DMS79 (cell line): ENCODE results near the gene COPS2.
"Not testable (repeated sequence)": the region's sequence is repeated elsewhere in the genome, so short reads cannot be mapped to it uniquely, and the experiment has no call there.

Experiments
- DNase-seq: peaks from one replicate; lab custom pipeline; 2025; lab: John Stamatoyannopoulos, UW

COPS2 gene

DNA sequence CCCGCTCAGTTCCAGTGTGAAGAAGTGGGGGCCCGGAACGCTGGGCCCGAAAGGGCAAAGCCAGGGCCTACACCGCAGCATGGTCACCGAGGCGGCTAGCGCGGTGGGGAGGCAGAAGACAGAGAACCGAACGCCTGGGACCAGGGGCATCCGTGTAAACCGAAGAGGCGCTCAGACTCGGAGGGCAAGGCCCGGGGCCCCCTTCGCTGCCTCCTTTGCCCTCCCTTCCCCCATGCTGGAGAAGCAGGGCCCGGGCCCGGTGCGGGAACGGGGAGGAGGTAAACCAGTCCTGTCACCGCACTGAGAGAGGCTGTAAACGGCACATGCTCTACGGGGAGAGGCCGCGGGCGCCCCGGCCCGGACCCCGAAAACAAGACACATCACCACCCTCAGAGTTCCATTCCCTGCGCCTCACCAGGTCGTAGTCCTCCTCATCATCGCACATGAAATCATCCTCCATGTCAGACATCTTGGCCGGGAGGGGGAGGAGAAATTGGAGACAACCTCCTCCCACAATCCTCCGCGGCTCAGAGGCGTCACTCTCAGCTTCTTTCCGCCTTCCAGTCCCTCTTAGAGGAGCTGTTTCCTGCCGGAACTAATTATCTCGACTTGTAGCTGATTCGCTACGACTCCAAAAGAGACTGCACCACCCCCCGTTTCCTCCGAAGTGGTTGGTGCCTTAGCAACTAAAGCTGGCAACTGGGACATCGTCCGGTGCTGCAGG, at the start of gene COPS2:
COPS2 (minus strand) TSS at position 490 of the 724 bp plus-strand sequence; CDS start at position 469, 21 bp downstream.
- peak; percentile 84 for DNase-seq

- DNase-seq, result no peak
These were observed 44.9 kb upstream of the COPS2 start for GRCh38 chr15:49200347-49200746.

- DNase-seq, result no peak
These were observed 44.3 kb upstream of the COPS2 start for GRCh38 chr15:49199666-49200065.

DNA sequence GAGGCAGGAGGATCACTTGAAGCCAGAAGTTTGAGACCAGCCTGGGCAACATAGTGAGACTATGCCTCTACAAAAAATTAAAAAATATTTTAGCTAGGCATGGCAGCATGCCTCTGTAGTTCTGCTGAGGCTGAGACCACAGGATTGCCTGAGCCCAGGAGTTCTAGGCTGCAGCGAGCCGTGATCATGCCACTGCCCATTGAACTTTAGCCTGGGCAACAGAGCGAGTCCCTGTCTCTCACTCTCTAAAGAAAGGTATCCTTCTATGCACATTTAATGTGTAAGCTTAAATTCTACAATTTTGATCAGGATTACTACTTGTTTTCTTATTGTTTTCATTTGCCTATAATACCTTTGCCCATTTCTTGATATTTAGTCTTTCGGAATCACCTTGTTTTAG, 41.5 kb upstream of the COPS2 start:
- no peak for DNase-seq

- no peak for DNase-seq
These were observed 36.5 kb upstream of the COPS2 start for GRCh38 chr15:49191892-49192291.

DNA sequence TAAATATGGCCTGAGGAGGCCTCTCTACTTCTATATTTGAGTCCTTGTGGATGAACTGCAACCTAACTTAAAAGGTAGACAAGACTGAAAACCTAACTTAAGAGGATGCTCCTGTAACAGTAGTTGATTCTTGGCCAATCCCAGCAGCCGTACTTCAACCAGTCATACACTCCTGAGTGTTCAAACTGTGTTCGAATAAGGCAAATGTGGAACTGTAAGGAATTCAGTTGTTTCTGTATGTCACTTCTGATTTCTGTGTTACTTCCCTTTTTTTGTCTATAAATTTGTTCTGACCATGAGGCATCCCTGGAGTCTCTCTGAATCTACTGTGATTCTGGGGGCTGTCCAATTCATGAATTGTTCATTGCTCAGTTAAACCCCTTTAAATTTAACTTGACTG, 35.2 kb upstream of the COPS2 start:
- no peak for DNase-seq

- no peak for DNase-seq
These were observed 34.2 kb upstream of the COPS2 start for GRCh38 chr15:49189631-49190030.

DNA sequence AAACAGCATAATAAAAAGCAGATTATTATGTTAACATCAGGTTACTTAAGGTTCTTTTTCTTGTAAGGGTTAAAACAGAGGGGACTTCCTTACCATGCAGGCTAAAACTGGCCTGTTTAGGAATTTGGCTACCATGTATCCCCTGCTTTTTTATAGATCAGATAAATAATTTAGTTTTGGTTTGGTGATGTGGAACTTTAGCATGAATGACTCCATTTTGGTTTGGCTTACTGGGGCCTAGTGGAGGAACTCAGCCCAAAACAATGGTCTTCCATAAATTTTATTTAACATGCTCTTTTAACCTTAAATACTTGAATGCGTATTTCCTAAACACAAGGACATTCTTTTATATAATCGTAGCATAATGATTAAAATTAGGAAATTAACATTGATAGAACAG, 33.5 kb upstream of the COPS2 start:
- DNase-seq, result no peak

DNA sequence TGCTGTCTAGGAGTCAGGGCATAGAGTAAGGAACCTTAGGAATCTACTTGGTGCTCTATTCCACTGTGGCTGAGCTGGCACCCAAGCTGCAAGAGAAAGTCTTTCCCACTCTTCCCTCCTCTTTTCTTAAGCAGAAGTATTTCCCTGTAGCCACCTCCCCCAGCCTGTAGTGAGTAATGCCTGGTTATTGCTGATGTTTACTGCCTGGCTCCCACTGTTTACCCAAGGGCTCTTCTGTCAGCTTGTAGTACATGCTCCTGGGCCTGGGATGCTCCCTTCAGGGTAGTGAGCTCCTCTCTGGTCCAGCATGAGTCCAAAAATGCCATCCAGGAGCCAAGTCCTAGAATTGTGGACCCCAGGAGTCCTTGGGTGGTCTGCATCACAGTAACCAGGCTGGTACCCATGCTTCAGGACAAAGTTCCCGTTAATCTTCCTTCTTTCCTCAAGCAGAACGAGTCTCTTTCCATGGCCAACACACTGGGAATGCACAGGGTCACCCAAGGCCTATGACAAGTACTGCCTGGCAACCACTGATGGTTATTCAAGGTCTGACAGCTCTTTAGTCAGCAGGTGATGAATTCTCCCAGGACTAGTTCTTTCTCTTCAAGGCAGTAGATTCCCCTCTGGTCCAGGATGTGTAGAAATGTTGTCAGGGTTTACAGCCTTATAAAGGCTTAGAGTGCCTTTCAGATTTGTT, 32.3 kb upstream of the COPS2 start:
- no peak for DNase-seq

DNA sequence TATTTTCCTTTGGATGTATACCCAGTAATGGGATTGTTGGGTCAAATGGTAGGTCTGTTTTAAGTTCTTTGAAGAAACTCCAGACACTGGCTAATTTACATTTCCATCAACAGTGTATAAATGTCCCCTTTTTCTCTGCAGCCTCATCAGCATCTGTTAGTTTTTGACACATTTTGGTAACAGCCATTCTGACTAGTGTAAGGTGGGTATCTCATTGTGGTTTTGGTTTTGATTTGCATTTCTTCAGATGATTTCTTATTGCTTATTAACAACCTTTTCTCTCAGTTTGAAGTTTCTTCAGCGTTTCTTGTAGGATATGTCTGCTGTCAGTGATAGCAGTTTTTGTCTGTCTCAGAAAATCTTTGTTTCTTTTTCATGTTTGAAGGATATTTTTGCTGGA, 30.1 kb upstream of the COPS2 start:
- no peak for DNase-seq

DNA sequence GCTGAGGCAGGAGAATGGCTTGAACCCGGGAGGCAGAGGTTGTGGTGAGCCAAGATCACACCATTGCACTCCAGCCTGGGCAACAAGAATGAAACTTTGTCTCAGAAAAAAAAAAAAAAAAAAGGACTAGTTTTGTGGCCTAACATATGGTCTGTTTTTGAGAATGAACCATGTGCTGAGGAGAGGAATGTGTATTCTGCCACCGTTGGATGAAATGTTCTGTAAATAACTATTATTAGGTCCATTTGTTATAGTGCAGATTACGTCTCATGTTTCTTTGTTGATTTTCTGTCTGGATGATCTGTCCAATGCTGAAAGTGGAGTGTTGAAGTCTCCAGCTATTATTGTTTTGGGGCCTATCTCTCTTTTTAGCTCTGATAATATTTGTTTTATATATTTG, 28.3 kb upstream of the COPS2 start:
- not testable (repeated sequence) for DNase-seq

- DNase-seq, result no peak
These were observed 26.7 kb upstream of the COPS2 start for GRCh38 chr15:49182128-49182527.

GRCh38 chr15:49179433-49180190, 24.2 kb upstream of the COPS2 start:
- DNase-seq, result no peak

DNA sequence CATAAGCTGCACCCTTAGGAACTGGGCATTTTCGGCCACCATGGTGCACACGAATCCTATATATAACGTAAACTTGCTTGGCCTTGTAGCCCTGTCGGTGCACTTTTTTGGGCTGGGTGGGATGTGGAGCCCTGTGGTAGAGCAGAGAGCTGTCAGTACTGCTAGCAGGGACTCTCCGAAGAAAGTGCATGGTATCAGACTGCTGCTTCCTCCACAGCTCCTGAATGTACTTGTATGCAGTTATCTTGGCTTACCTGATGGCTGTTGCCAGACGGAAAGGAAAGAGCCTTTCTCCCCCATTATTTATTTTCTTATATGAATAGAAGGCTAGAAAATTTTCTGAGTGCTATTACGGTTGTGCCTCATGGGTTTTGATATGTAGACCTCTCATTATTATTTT, 23.1 kb upstream of the COPS2 start:
- DNase-seq, result no peak

GRCh38 chr15:49175582-49176397, 20.4 kb upstream of the COPS2 start:
- not testable (repeated sequence) for DNase-seq

DNA sequence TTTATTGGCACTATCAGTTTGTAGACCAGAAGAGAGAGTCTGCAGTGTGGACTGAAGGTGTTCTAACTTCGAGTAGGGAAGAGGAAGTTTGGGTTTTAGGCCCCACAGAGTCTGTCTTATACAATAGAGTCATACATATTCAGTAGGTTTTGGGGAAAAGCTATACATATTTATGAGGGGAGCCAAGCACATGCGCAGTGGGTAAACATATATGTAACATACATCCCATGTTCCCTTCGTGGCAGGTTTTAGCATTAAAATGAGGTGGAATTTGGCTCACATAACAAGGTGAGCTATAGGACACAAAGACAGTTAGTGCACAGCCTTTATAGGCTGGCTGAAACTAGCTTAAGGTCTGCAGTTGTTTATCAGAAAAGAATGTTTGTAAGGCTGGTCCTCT, 19.5 kb upstream of the COPS2 start:
- no peak for DNase-seq

DNA sequence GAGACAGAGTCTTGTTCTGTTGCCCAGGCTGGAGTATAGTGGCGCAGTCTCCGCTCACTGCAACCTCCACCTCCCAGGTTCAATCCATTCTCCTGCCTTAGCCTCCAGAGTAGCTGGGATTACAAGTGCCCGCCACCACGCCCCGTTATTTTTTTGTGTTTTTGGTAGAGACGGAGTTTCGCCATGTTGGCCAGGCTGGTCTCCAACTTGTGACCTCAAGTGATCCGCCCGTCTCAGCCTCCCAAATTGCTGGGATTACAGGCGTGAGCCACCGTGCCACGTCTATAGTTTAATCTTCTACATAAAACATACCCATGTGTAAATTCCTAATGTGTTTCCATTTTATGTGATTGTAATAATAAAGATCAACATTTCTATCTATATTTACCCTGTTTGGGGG, 16.4 kb upstream of the COPS2 start:
- no peak for DNase-seq

DNA sequence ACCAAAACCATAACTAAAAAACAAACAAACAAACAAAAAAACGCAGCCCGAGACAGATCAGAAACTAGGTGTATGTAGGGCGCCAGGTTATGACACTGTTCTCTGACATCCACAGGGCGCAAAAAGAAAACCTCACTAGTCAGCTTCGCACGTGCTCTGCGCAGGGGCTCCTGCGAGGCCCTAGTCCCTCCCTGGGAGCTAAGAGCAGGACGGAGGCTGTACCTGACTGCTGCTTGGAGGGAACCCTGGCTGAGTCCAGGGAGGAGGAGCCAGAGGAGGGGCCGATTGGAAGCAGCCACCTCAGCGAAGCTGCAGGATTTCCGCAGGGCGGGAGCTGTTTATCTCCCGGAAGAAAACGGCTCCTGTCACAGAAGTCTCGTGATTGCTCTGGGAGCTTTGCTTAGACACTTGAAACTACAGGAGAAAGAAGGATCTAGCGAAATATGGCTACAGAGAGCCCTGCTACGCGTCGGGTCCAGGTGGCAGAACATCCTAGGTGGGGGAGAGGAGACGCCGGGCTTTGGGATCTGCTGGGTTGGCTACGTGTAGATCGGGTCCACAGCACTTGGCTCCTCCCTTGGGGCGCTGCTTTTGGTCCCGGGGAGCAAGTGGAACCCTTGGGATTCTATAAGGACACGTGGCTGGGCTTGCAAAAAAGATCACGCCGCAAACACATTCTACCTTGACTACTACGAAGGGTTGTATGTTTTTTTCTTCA, 14.6 kb upstream of the COPS2 start, which contains the start of gene GALK2:
GALK2 (plus strand) TSS at position 368 of the 718 bp plus-strand sequence; CDS start at position 444, 76 bp downstream.
- peak; percentile 74 for DNase-seq

GRCh38 chr15:49168016-49168415, 12.6 kb upstream of the COPS2 start:
- DNase-seq, result no peak

DNA sequence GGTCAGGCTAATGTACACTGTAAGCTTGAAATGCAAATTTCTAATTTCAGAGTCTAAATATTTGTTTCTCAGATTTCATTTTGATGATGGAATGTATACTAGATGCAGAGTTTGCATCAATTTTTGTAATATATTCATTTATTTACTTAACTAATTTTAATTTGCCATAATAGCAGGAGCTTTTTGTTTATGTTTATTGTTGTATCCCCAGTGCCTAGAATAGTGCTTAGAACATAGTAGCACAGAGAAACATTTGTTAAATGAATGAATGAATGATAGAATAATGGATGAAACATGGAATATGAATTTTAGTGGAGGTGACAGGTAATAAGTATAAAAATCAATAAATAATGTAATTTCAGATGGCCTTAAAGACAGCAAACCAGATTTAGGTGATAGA, 9.5 kb upstream of the COPS2 start:
- DNase-seq, result no peak

GRCh38 chr15:49163678-49164077, 8.3 kb upstream of the COPS2 start:
- no peak for DNase-seq
